NCI-H345 (cell line): ENCODE results near the gene MEF2C.

ENCODE experiments used
- DNase-seq: peaks from one replicate; lab custom pipeline; 2025; lab: John Stamatoyannopoulos, UW

MEF2C gene

GRCh38 chr5:88675168-88675707 lies 207.7 kb downstream of the MEF2C start:
- peak; percentile 65 for DNase-seq

GRCh38 chr5:88674356-88675167 lies 208.4 kb downstream of the MEF2C start:
- DNase-seq = peak; percentile 85

GRCh38 chr5:88673253-88674105 lies 209.5 kb downstream of the MEF2C start:
- no peak for DNase-seq

GRCh38 chr5:88672644-88673252 lies 210.2 kb downstream of the MEF2C start:
- no peak for DNase-seq

- no peak for DNase-seq
Observed at GRCh38 chr5:88671505-88672499, 211.2 kb downstream of the MEF2C start.

- DNase-seq = no peak
Observed at GRCh38 chr5:88671106-88671504, 211.9 kb downstream of the MEF2C start.

GRCh38 chr5:88670461-88670860 lies 212.5 kb downstream of the MEF2C start:
- DNase-seq = no peak

- DNase-seq = no peak
Observed at GRCh38 chr5:88669371-88670050, 213.5 kb downstream of the MEF2C start.

GRCh38 chr5:88667496-88668201 lies 215.3 kb downstream of the MEF2C start:
- no peak for DNase-seq
